Naive thymus-derived CD8-positive, alpha-beta T cell (primary cell): ENCODE results near the gene NEUROD2. TPM values are rescaled to one million over a fixed set of nuclear protein-coding genes. Genes with fewer than 3 reads are reported as not detected.
"Not testable (repeated sequence)": the region's sequence is repeated elsewhere in the genome, so short reads cannot be mapped to it uniquely, and the experiment has no call there.

Source experiments
- ATAC-seq, 2 donors: fragments of 150-1000 bp; cut with Tn5 transposase in 1 of 2; sonication (Bioruptor Pico), chemical (Tn5 transposase) in 1 of 2; 1 replicate in 1 of 2; 2 replicates in 1 of 2; pipeline ENCODE4 v1.10.0; 2021; ENCODE audit warnings: mild to moderate bottlenecking in 2 of 2, moderate library complexity in 2 of 2
- POLR2A ChIA-PET: fragments of 350-600 bp; sonication (Branson Sonifier 250); formaldehyde crosslinking; loops from one replicate; lab custom pipeline; 2021; ENCODE audit warnings: antibody characterized with exemption; lab: Charles Lee
- DNase-seq, 10 donors: peaks; one replicate each; pipeline versions ENCODE4 v3.0.0 to v3.0.0-alpha.2; 2020 to 2022
- H3K27ac Mint-ChIP-seq, 10 donors: one replicate each; pipeline ENCODE4 v1.8.0; 2020 to 2022; ENCODE audit warnings: mild to moderate bottlenecking in 10 of 10, mixed read lengths in 10 of 10, moderate library complexity in 4 of 10, inconsistent platforms in 1 of 10
- H3K27me3 Mint-ChIP-seq, 5 donors: one replicate each; pipeline ENCODE4 v1.8.0; 2021 to 2022; ENCODE audit warnings: mixed read lengths in 5 of 5
- H3K36me3 Mint-ChIP-seq, 3 donors: one replicate each; pipeline ENCODE4 v1.8.0; 2020 to 2022; ENCODE audit warnings: mixed read lengths in 3 of 3, mild to moderate bottlenecking in 2 of 3, inconsistent platforms in 1 of 3
- H3K4me1 Mint-ChIP-seq, 4 donors: one replicate each; pipeline ENCODE4 v1.8.0; 2021 to 2022; ENCODE audit warnings: mixed read lengths in 4 of 4
- H3K4me3 Mint-ChIP-seq, 10 donors: one replicate each; pipeline ENCODE4 v1.8.0; 2020 to 2022; ENCODE audit warnings: mild to moderate bottlenecking in 10 of 10, mixed read lengths in 10 of 10, moderate library complexity in 6 of 10, inconsistent platforms in 1 of 10
- H3K9me3 Mint-ChIP-seq, 9 donors: one replicate each; pipeline ENCODE4 v1.8.0; 2020 to 2022; ENCODE audit warnings: mixed read lengths in 9 of 9, mild to moderate bottlenecking in 3 of 9, inconsistent platforms in 1 of 9, moderate library complexity in 1 of 9
- polyA plus RNA-seq, 3 donors: library from polyadenylated mRNA; unstranded; fragments of 300-500 nt; fragmentation: Illumina TruSeq; gene quantifications; one replicate each; pipeline ENCODE4 v1.2.3, GENCODE V29; 2021
- total RNA-seq, 8 experiments: library from RNA in 2 of 8; stranded (reverse) in 2 of 8; gene quantifications; one replicate each; pipeline ENCODE4 v1.2.3 and lab custom pipeline; 2021 to 2026

Gene NEUROD2
- total and polyA plus RNA-seq, 5 experiments from 2014 or later: not detected

- Mint-ChIP-seq H3K27ac (no peak overlapping the region), H3K9me3 (peaks cover 0 to 4% (median 0%) of the 10 kb centered on the region in 9 donors), H3K36me3 (peaks cover 0 to 7% (median 2%) of the 10 kb centered on the region in 3 donors), H3K27me3 (peaks cover 50 to 100% (median 75%) of the 10 kb centered on the region in 5 donors), H3K4me1 (peaks cover 11 to 53% (median 29%) of the 10 kb centered on the region in 4 donors), H3K4me3 (peak overlapping the region in 4 of 10 donors; percentile 11 to 49 (median 40))
- ATAC-seq: no peak
- DNase-seq: no peak
- POLR2A ChIA-PET: interaction anchor here (0.5 kb wide), 1 partner anchor 633 kb away, joined by 4 read pairs; no protein-coding TSS in a partner anchor
Measured at GRCh38 chr17:39598630-39599003, 9.1 kb downstream of the NEUROD2 start.

- Mint-ChIP-seq H3K4me1 (peaks cover 11 to 48% (median 24%) of the 10 kb centered on the region in 4 donors), H3K9me3 (peaks cover 0 to 7% (median 0%) of the 10 kb centered on the region in 9 donors), H3K4me3 (peak overlapping the region in 3 of 10 donors; percentile 11 to 41 (median 39)), H3K36me3 (peaks cover 0 to 11% (median 2%) of the 10 kb centered on the region in 3 donors), H3K27ac (no peak overlapping the region), H3K27me3 (peaks cover 51 to 100% (median 75%) of the 10 kb centered on the region in 5 donors)
- no peak for ATAC-seq
- POLR2A ChIA-PET: no interaction called here
- no peak for DNase-seq
Measured at GRCh38 chr17:39598047-39598481, 9.7 kb downstream of the NEUROD2 start.

- peaks cover under 1 to 11% (median 2%) of the 10 kb centered on the region in 3 donors for H3K36me3 Mint-ChIP-seq
- peaks cover 0 to 11% (median under 1%) of the 10 kb centered on the region in 9 donors for H3K9me3 Mint-ChIP-seq
- no peak for DNase-seq
- peak overlapping the region in 1 of 10 donors; percentile 24 for H3K27ac Mint-ChIP-seq
- peak overlapping the region in 2 of 10 donors; percentile 31 to 35 for H3K4me3 Mint-ChIP-seq
- ATAC-seq: peak in 1 of 2 donors; percentile 38
- H3K4me1 Mint-ChIP-seq: peaks cover 11 to 48% (median 23%) of the 10 kb centered on the region in 4 donors
- peaks cover 49 to 100% (median 74%) of the 10 kb centered on the region in 5 donors for H3K27me3 Mint-ChIP-seq
- POLR2A ChIA-PET: no interaction called here
Measured at GRCh38 chr17:39597372-39598046, 10.2 kb downstream of the NEUROD2 start.

GRCh38 chr17:39596543-39597267 is 11.0 kb downstream of the NEUROD2 start:
- H3K4me1 Mint-ChIP-seq: peaks cover 15 to 53% (median 23%) of the 10 kb centered on the region in 4 donors
- no peak for ATAC-seq
- no peak for DNase-seq
- peaks cover 46 to 100% (median 71%) of the 10 kb centered on the region in 5 donors for H3K27me3 Mint-ChIP-seq
- H3K4me3 Mint-ChIP-seq: peak overlapping the region in 1 of 10 donors; percentile 31
- H3K9me3 Mint-ChIP-seq: peaks cover 0 to 18% (median 2%) of the 10 kb centered on the region in 9 donors
- POLR2A ChIA-PET: interaction anchor here (0.6 kb wide), 1 partner anchor 334 kb away, joined by 3 read pairs; no protein-coding TSS in a partner anchor
- H3K36me3 Mint-ChIP-seq: peaks cover 2 to 11% (median 5%) of the 10 kb centered on the region in 3 donors
- H3K27ac Mint-ChIP-seq: no peak overlapping the region

GRCh38 chr17:39595928-39596510 is 11.7 kb downstream of the NEUROD2 start:
- Mint-ChIP-seq H3K27ac (no peak overlapping the region), H3K9me3 (peaks cover 0 to 18% (median 2%) of the 10 kb centered on the region in 9 donors), H3K27me3 (peaks cover 48 to 100% (median 69%) of the 10 kb centered on the region in 5 donors), H3K4me1 (peaks cover 15 to 53% (median 23%) of the 10 kb centered on the region in 4 donors), H3K4me3 (peak overlapping the region in 4 of 10 donors; percentile 8 to 76 (median 36)), H3K36me3 (peaks cover 2 to 9% (median 5%) of the 10 kb centered on the region in 3 donors)
- ATAC-seq (no peak), DNase-seq (no peak)
- POLR2A ChIA-PET: no interaction called here

- Mint-ChIP-seq H3K9me3 (peaks cover 0 to 18% (median 2%) of the 10 kb centered on the region in 9 donors), H3K27ac (no peak overlapping the region), H3K4me3 (no peak overlapping the region), H3K36me3 (peaks cover 2 to 9% (median 5%) of the 10 kb centered on the region in 3 donors), H3K27me3 (peaks cover 47 to 93% (median 64%) of the 10 kb centered on the region in 5 donors), H3K4me1 (peaks cover 15 to 50% (median 23%) of the 10 kb centered on the region in 4 donors)
- DNase-seq (no peak), ATAC-seq (no peak)
- POLR2A ChIA-PET: interaction anchor here (0.6 kb wide), 1 partner anchor 1061 kb away, joined by 3 read pairs; no protein-coding TSS in a partner anchor
Measured at GRCh38 chr17:39595294-39595693, 12.4 kb downstream of the NEUROD2 start.

- Mint-ChIP-seq H3K36me3 (peaks cover 5 to 9% (median 6%) of the 10 kb centered on the region in 3 donors), H3K27ac (no peak overlapping the region), H3K4me1 (peaks cover 10 to 32% (median 14%) of the 10 kb centered on the region in 4 donors), H3K4me3 (no peak overlapping the region), H3K9me3 (peaks cover 0 to 18% (median 2%) of the 10 kb centered on the region in 9 donors), H3K27me3 (peaks cover 47 to 79% (median 64%) of the 10 kb centered on the region in 5 donors)
- ATAC-seq (no peak), DNase-seq (no peak)
- POLR2A ChIA-PET: no interaction called here
Measured at GRCh38 chr17:39593371-39593770, 14.3 kb downstream of the NEUROD2 start.

- Mint-ChIP-seq H3K36me3 (peaks cover 5 to 12% (median 6%) of the 10 kb centered on the region in 3 donors), H3K27me3 (peaks cover 42 to 68% (median 56%) of the 10 kb centered on the region in 5 donors), H3K4me3 (no peak overlapping the region), H3K9me3 (peaks cover 0 to 18% (median 2%) of the 10 kb centered on the region in 9 donors), H3K27ac (no peak overlapping the region), H3K4me1 (peaks cover 3 to 21% (median 7%) of the 10 kb centered on the region in 4 donors)
- POLR2A ChIA-PET: no interaction called here
- DNase-seq: peak in 2 of 10 donors; percentile 16 to 19
- ATAC-seq: peak in 1 of 2 donors; percentile 39
Measured at GRCh38 chr17:39591958-39592954, 15.5 kb downstream of the NEUROD2 start.

- POLR2A ChIA-PET, ATAC-seq, H3K4me1 Mint-ChIP-seq, H3K4me3 Mint-ChIP-seq, H3K27ac Mint-ChIP-seq, DNase-seq: not testable (repeated sequence)
- Mint-ChIP-seq H3K27me3 (peaks cover 31 to 49% (median 42%) of the 10 kb centered on the region in 5 donors), H3K36me3 (peaks cover 5 to 11% (median 6%) of the 10 kb centered on the region in 3 donors), H3K9me3 (peaks cover 0 to 18% (median 2%) of the 10 kb centered on the region in 9 donors)
Measured at GRCh38 chr17:39590180-39590579, 17.5 kb downstream of the NEUROD2 start.

GRCh38 chr17:39582658-39583057 is 25.1 kb downstream of the NEUROD2 start:
- no peaks in the 10 kb centered on the region for H3K9me3 Mint-ChIP-seq
- H3K4me3 Mint-ChIP-seq: no peak overlapping the region
- H3K36me3 Mint-ChIP-seq: peaks cover 0 to 11% (median 9%) of the 10 kb centered on the region in 3 donors
- no peaks in the 10 kb centered on the region for H3K4me1 Mint-ChIP-seq
- no peak for DNase-seq
- POLR2A ChIA-PET: no interaction called here
- H3K27me3 Mint-ChIP-seq: peaks cover 0 to 7% (median 3%) of the 10 kb centered on the region in 5 donors
- H3K27ac Mint-ChIP-seq: no peak overlapping the region
- ATAC-seq: no peak

- Mint-ChIP-seq H3K27ac (no peak overlapping the region), H3K4me3 (no peak overlapping the region), H3K9me3 (no peaks in the 10 kb centered on the region), H3K4me1 (no peaks in the 10 kb centered on the region), H3K27me3 (peaks cover 0 to 8% (median 3%) of the 10 kb centered on the region in 5 donors), H3K36me3 (peaks cover 0 to 11% (median 9%) of the 10 kb centered on the region in 3 donors)
- DNase-seq (no peak), ATAC-seq (no peak)
- POLR2A ChIA-PET: no interaction called here
Measured at GRCh38 chr17:39581759-39582085, 26.0 kb downstream of the NEUROD2 start.
